SK-MEL-5 (cell line): ENCODE data around the gene IFNE. TPM values are rescaled to one million over a fixed set of nuclear protein-coding genes. Genes with fewer than 3 reads are reported as not detected.

ENCODE experiments used
- DNase-seq: peaks from one replicate; pipeline ENCODE4 v3.0.0-alpha.2; 2016; ENCODE audit warnings: low read depth, low spot score
- in situ Hi-C: cut with HindIII; loops from 2 replicates; pipeline ENCODE4 v1.10.0; 2016; ENCODE audit warnings: low sequenced_read_pairs, high pct_unique_total_duplicates, low pct_unique_long_range_greater_than_20kb
- polyA plus RNA-seq, 2 experiments: library from polyadenylated mRNA; depleted of rRNA; stranded (reverse); fragments of >200 nt; gene quantifications; 2 replicates each; pipeline ENCODE4 v1.2.3, GENCODE V29; 2015
- total RNA-seq: library from RNA; depleted of rRNA; stranded (reverse); fragments of >200 nt; shearing (Covaris generic); gene quantifications from 2 replicates; pipeline ENCODE4 v1.2.3, GENCODE V29; 2014; rRNA removed

The IFNE gene
- not detected in 2 replicates for total RNA-seq
- polyA plus RNA-seq (2015; cell fraction: cytosol; rRNA removed), result not detected in 2 replicates
- not detected in 2 replicates for polyA plus RNA-seq (2015; cell fraction: nucleus; rRNA removed)

- DNase-seq, result no peak
- in situ Hi-C loops, result no loop called here
These were observed at the start of gene IFNE for GRCh38 chr9:21482213-21482612. IFNE (minus strand) TSS chr9:21482313; CDS start chr9:21481694, 619 bp downstream.

GRCh38 chr9:21528123-21528808, 46.2 kb upstream of the IFNE start:
- in situ Hi-C loops, result no loop called here
- DNase-seq, result no peak

- no peak for DNase-seq
- in situ Hi-C loops, result no loop called here
These were observed 45.5 kb upstream of the IFNE start for GRCh38 chr9:21527579-21527978.

- in situ Hi-C loops, result no loop called here
These were observed 43.1 kb upstream of the IFNE start for GRCh38 chr9:21525174-21525573.

GRCh38 chr9:21524099-21524830, 42.2 kb upstream of the IFNE start:
- DNase-seq, result no peak
- in situ Hi-C loops, result no loop called here

More at GRCh38 chr9:21525174-21525573, 43.1 kb upstream of the IFNE start:
- DNase-seq, result no peak

GRCh38 chr9:21523021-21524014, 41.2 kb upstream of the IFNE start:
- in situ Hi-C loops, result no loop called here
- no peak for DNase-seq

GRCh38 chr9:21522348-21522747, 40.2 kb upstream of the IFNE start:
- no peak for DNase-seq
- in situ Hi-C loops, result no loop called here

- in situ Hi-C loops, result no loop called here
These were observed 39.3 kb upstream of the IFNE start for GRCh38 chr9:21521448-21521847.

GRCh38 chr9:21520501-21521228, 38.6 kb upstream of the IFNE start:
- DNase-seq, result no peak
- in situ Hi-C loops, result no loop called here

More at GRCh38 chr9:21521448-21521847, 39.3 kb upstream of the IFNE start:
- DNase-seq, result no peak

GRCh38 chr9:21519855-21520434, 37.8 kb upstream of the IFNE start:
- in situ Hi-C loops, result no loop called here
- no peak for DNase-seq

- in situ Hi-C loops, result no loop called here
- DNase-seq, result no peak
These were observed 34.7 kb upstream of the IFNE start for GRCh38 chr9:21516796-21517195.

- in situ Hi-C loops, result no loop called here
- no peak for DNase-seq
These were observed 31.3 kb upstream of the IFNE start for GRCh38 chr9:21513431-21513830.

GRCh38 chr9:21510806-21511205, 28.7 kb upstream of the IFNE start:
- DNase-seq, result no peak
- in situ Hi-C loops, result no loop called here

- no peak for DNase-seq
- in situ Hi-C loops, result no loop called here
These were observed 25.3 kb upstream of the IFNE start for GRCh38 chr9:21507483-21507790.

GRCh38 chr9:21506626-21507482, 24.7 kb upstream of the IFNE start:
- in situ Hi-C loops, result no loop called here
- DNase-seq, result no peak
